Type B pancreatic cell (in vitro differentiated cells): ENCODE results near the gene PDE2A. TPM values are rescaled to one million over a fixed set of nuclear protein-coding genes. Genes with fewer than 3 reads are reported as not detected.

Experiments
- DNase-seq: peaks from one replicate; pipeline ENCODE4 v3.0.0; 2021; ENCODE audit warnings: mixed read lengths; ENCODE audit not compliant: unreplicated experiment; ENCODE audit errors: extremely low spot score
- H3K27ac Mint-ChIP-seq: 2 replicates; pipeline ENCODE4 v1.8.0; 2021; ENCODE audit warnings: mild to moderate bottlenecking, mixed read lengths
- H3K27me3 Mint-ChIP-seq: 2 replicates; pipeline ENCODE4 v1.8.0; 2021; ENCODE audit warnings: mixed read lengths
- H3K36me3 Mint-ChIP-seq: 2 replicates; pipeline ENCODE4 v1.8.0; 2021; ENCODE audit warnings: mixed read lengths
- H3K4me1 Mint-ChIP-seq: one replicate; pipeline ENCODE4 v1.8.0; 2021; ENCODE audit warnings: mixed read lengths; ENCODE audit not compliant: unreplicated experiment
- H3K4me3 Mint-ChIP-seq: 2 replicates; pipeline ENCODE4 v1.8.0; 2021; ENCODE audit warnings: mild to moderate bottlenecking, mixed read lengths
- H3K9me3 Mint-ChIP-seq: 2 replicates; pipeline ENCODE4 v1.8.0; 2021; ENCODE audit warnings: mixed read lengths
- CTCF ChIP-seq: fragments of 200-600 bp; sonication (generic); conservative IDR thresholded peaks from 2 replicates; pipeline ENCODE4 v1.5.0; 2021; ENCODE audit warnings: antibody characterized with exemption, mild to moderate bottlenecking
- total RNA-seq: library from RNA; stranded (reverse); gene quantifications from 2 replicates; pipeline ENCODE4 v1.2.1, GENCODE V29; 2021; ENCODE audit warnings: low replicate concordance

The PDE2A gene
- total RNA-seq, 1 donor from 2014 or later: 2.8 TPM

- Mint-ChIP-seq H3K27me3 (peaks cover 69% of the 10 kb centered on the region), H3K4me3 (no peak overlapping the region), H3K4me1 (peaks cover 4% of the 10 kb centered on the region), H3K36me3 (no peaks in the 10 kb centered on the region), H3K9me3 (no peaks in the 10 kb centered on the region), H3K27ac (no peak overlapping the region)
- DNase-seq: no peak
- TF ChIP-seq CTCF: no peak
Measured at GRCh38 chr11:72618803-72619202, 55.4 kb downstream of the PDE2A start.

- TF ChIP-seq CTCF: no peak
- DNase-seq: no peak
- no peaks in the 10 kb centered on the region for H3K9me3 Mint-ChIP-seq
- no peak overlapping the region for H3K4me3 Mint-ChIP-seq
- H3K27ac Mint-ChIP-seq: no peak overlapping the region
- H3K27me3 Mint-ChIP-seq: peaks cover 69% of the 10 kb centered on the region
- peaks cover 4% of the 10 kb centered on the region for H3K4me1 Mint-ChIP-seq
- H3K36me3 Mint-ChIP-seq: no peaks in the 10 kb centered on the region
Measured at GRCh38 chr11:72617080-72617762, 57.0 kb downstream of the PDE2A start.

- no peaks in the 10 kb centered on the region for H3K36me3 Mint-ChIP-seq
- H3K9me3 Mint-ChIP-seq: no peaks in the 10 kb centered on the region
- H3K27ac Mint-ChIP-seq: no peak overlapping the region
- no peak for DNase-seq
- peaks cover 4% of the 10 kb centered on the region for H3K4me1 Mint-ChIP-seq
- no peak for TF ChIP-seq CTCF
- H3K4me3 Mint-ChIP-seq: no peak overlapping the region
- peaks cover 69% of the 10 kb centered on the region for H3K27me3 Mint-ChIP-seq
Measured at GRCh38 chr11:72616655-72617054, 57.6 kb downstream of the PDE2A start.

- peaks cover 4% of the 10 kb centered on the region for H3K4me1 Mint-ChIP-seq
- H3K27me3 Mint-ChIP-seq: peaks cover 70% of the 10 kb centered on the region
- no peak for DNase-seq
- no peak for TF ChIP-seq CTCF
- H3K36me3 Mint-ChIP-seq: no peaks in the 10 kb centered on the region
- no peaks in the 10 kb centered on the region for H3K9me3 Mint-ChIP-seq
- no peak overlapping the region for H3K27ac Mint-ChIP-seq
- H3K4me3 Mint-ChIP-seq: no peak overlapping the region
Measured at GRCh38 chr11:72615329-72615728, 58.9 kb downstream of the PDE2A start.

- no peak for DNase-seq
- no peaks in the 10 kb centered on the region for H3K9me3 Mint-ChIP-seq
- H3K4me3 Mint-ChIP-seq: no peak overlapping the region
- no peaks in the 10 kb centered on the region for H3K36me3 Mint-ChIP-seq
- H3K4me1 Mint-ChIP-seq: peaks cover 4% of the 10 kb centered on the region
- H3K27ac Mint-ChIP-seq: no peak overlapping the region
- no peak for TF ChIP-seq CTCF
- peaks cover 69% of the 10 kb centered on the region for H3K27me3 Mint-ChIP-seq
Measured at GRCh38 chr11:72614381-72614780, 59.8 kb downstream of the PDE2A start.
